T-helper 17 cell (primary cell): ENCODE data around the gene SYNGR3. TPM values are rescaled to one million over a fixed set of nuclear protein-coding genes. Genes with fewer than 3 reads are reported as not detected.

ENCODE experiments used
- ATAC-seq: fragments of 150-1000 bp; cut with Tn5 transposase; 2 replicates; pipeline ENCODE4 v1.10.0; 2021; ENCODE audit warnings: mild to moderate bottlenecking, moderate library complexity
- DNase-seq, 3 donors: peaks; one replicate each; pipeline versions ENCODE4 v3.0.0 to v3.0.0-alpha.2; 2020 to 2021
- H3K9me3 ChIP-seq: one replicate; pipeline ENCODE4 v1.7.0; 2013; ENCODE audit warnings: low read length, mild to moderate bottlenecking; ENCODE audit not compliant: control insufficient read depth, poor library complexity, severe bottlenecking
- H3K27ac Mint-ChIP-seq: one replicate; pipeline ENCODE4 v1.8.0; 2022; ENCODE audit warnings: mild to moderate bottlenecking, moderate library complexity, mixed read lengths
- H3K27me3 Mint-ChIP-seq: one replicate; pipeline ENCODE4 v1.8.0; 2022; ENCODE audit warnings: mixed read lengths
- H3K36me3 Mint-ChIP-seq: one replicate; pipeline ENCODE4 v1.8.0; 2022; ENCODE audit warnings: low read depth, mixed read lengths
- H3K4me1 Mint-ChIP-seq: one replicate; pipeline ENCODE4 v1.8.0; 2022; ENCODE audit warnings: mild to moderate bottlenecking, mixed read lengths
- H3K4me3 Mint-ChIP-seq: one replicate; pipeline ENCODE4 v1.8.0; 2022; ENCODE audit warnings: mild to moderate bottlenecking, moderate library complexity, mixed read lengths
- total RNA-seq, 4 donors: library from RNA in 2 of 4; stranded (reverse) in 2 of 4; gene quantifications; one replicate each; pipeline ENCODE4 v1.2.3 and lab custom pipeline; 2022 to 2026

The SYNGR3 gene
- total RNA-seq, 2 donors from 2014 or later = 7.3 to 8.1 TPM

GRCh38 chr16:1976951-1977874 is 12.6 kb upstream of the SYNGR3 start:
- Mint-ChIP-seq H3K4me1 (peaks cover 9% of the 10 kb centered on the region), H3K27ac (no peak overlapping the region), H3K36me3 (peaks cover 5% of the 10 kb centered on the region), H3K4me3 (no peak overlapping the region), H3K27me3 (peaks cover 14% of the 10 kb centered on the region)
- DNase-seq (no peak), ATAC-seq (no peak)
- no peaks in the 10 kb centered on the region for H3K9me3 ChIP-seq

GRCh38 chr16:1977875-1978268 is 11.9 kb upstream of the SYNGR3 start:
- DNase-seq (no peak), ATAC-seq (no peak)
- Mint-ChIP-seq H3K4me1 (peaks cover 6% of the 10 kb centered on the region), H3K4me3 (no peak overlapping the region), H3K27me3 (peaks cover 14% of the 10 kb centered on the region), H3K36me3 (peaks cover 5% of the 10 kb centered on the region), H3K27ac (no peak overlapping the region)
- no peaks in the 10 kb centered on the region for H3K9me3 ChIP-seq

GRCh38 chr16:1978476-1979120 is 11.2 kb upstream of the SYNGR3 start:
- Mint-ChIP-seq H3K36me3 (peaks cover 5% of the 10 kb centered on the region), H3K27ac (no peak overlapping the region), H3K4me1 (peaks cover 4% of the 10 kb centered on the region), H3K4me3 (no peak overlapping the region), H3K27me3 (peaks cover 18% of the 10 kb centered on the region)
- H3K9me3 ChIP-seq = no peaks in the 10 kb centered on the region
- DNase-seq (no peak), ATAC-seq (no peak)

GRCh38 chr16:1979271-1980029 is 10.3 kb upstream of the SYNGR3 start:
- peak overlapping the region; percentile 57 for H3K4me3 Mint-ChIP-seq
- H3K36me3 Mint-ChIP-seq = peaks cover 5% of the 10 kb centered on the region
- DNase-seq (no peak), ATAC-seq (peak; percentile 41)
- peaks cover 18% of the 10 kb centered on the region for H3K27me3 Mint-ChIP-seq
- H3K9me3 ChIP-seq = no peaks in the 10 kb centered on the region
- no peak overlapping the region for H3K27ac Mint-ChIP-seq
- peaks cover 4% of the 10 kb centered on the region for H3K4me1 Mint-ChIP-seq

- H3K4me3 Mint-ChIP-seq = no peak overlapping the region
- ATAC-seq (no peak), DNase-seq (no peak)
- peaks cover 5% of the 10 kb centered on the region for H3K36me3 Mint-ChIP-seq
- peaks cover 7% of the 10 kb centered on the region for H3K4me1 Mint-ChIP-seq
- H3K27me3 Mint-ChIP-seq = peaks cover 18% of the 10 kb centered on the region
- no peaks in the 10 kb centered on the region for H3K9me3 ChIP-seq
- no peak overlapping the region for H3K27ac Mint-ChIP-seq
These were observed 9.6 kb upstream of the SYNGR3 start for GRCh38 chr16:1980030-1980769.

GRCh38 chr16:1980770-1981087 is 9.0 kb upstream of the SYNGR3 start:
- DNase-seq (no peak), ATAC-seq (no peak)
- Mint-ChIP-seq H3K4me1 (peaks cover 7% of the 10 kb centered on the region), H3K4me3 (no peak overlapping the region), H3K36me3 (peaks cover 5% of the 10 kb centered on the region), H3K27me3 (peaks cover 18% of the 10 kb centered on the region), H3K27ac (no peak overlapping the region)
- H3K9me3 ChIP-seq = no peaks in the 10 kb centered on the region

GRCh38 chr16:1981398-1981836 is 8.4 kb upstream of the SYNGR3 start, which contains the start of gene NOXO1:
Gene NOXO1, minus strand, starts transcription at chr16:1981469. Its CDS starts 290 bp downstream, at chr16:1981179.
- no peak for DNase-seq
- peak; percentile 21 for ATAC-seq
- Mint-ChIP-seq H3K36me3 (no peaks in the 10 kb centered on the region), H3K27me3 (peaks cover 18% of the 10 kb centered on the region), H3K4me1 (peaks cover 7% of the 10 kb centered on the region), H3K4me3 (no peak within 1 kb of the TSS), H3K27ac (no peak within 1 kb of the TSS)
- H3K9me3 ChIP-seq = no peaks in the 10 kb centered on the region

- no peak overlapping the region for H3K4me3 Mint-ChIP-seq
- no peaks in the 10 kb centered on the region for H3K9me3 ChIP-seq
- no peak for ATAC-seq
- H3K36me3 Mint-ChIP-seq = no peaks in the 10 kb centered on the region
- peaks cover 12% of the 10 kb centered on the region for H3K4me1 Mint-ChIP-seq
- peaks cover 18% of the 10 kb centered on the region for H3K27me3 Mint-ChIP-seq
- no peak for DNase-seq
- no peak overlapping the region for H3K27ac Mint-ChIP-seq
These were observed 7.7 kb upstream of the SYNGR3 start for GRCh38 chr16:1982013-1982433.

- Mint-ChIP-seq H3K27ac (no peak overlapping the region), H3K4me3 (peak overlapping the region; percentile 87), H3K4me1 (peaks cover 12% of the 10 kb centered on the region), H3K27me3 (peaks cover 18% of the 10 kb centered on the region), H3K36me3 (no peaks in the 10 kb centered on the region)
- ATAC-seq = no peak
- no peaks in the 10 kb centered on the region for H3K9me3 ChIP-seq
- no peak for DNase-seq
These were observed 6.7 kb upstream of the SYNGR3 start for GRCh38 chr16:1982991-1983543.

- DNase-seq (peak; percentile 39 to 55 (median 51)), ATAC-seq (peak; percentile 69)
- H3K27ac Mint-ChIP-seq = peak within 1 kb of the TSS; percentile 41
- H3K36me3 Mint-ChIP-seq = no peaks in the 10 kb centered on the region
- peaks cover 20% of the 10 kb centered on the region for H3K27me3 Mint-ChIP-seq
- H3K9me3 ChIP-seq = no peaks in the 10 kb centered on the region
- H3K4me3 Mint-ChIP-seq = peak within 1 kb of the TSS; percentile 87
- peaks cover 12% of the 10 kb centered on the region for H3K4me1 Mint-ChIP-seq
These were observed 6.0 kb upstream of the SYNGR3 start, which contains the start of gene GFER for GRCh38 chr16:1983544-1984346. Gene GFER, plus strand, starts transcription at chr16:1984193. Its CDS starts 26 bp downstream, at chr16:1984219.

- no peak for DNase-seq
- peak; percentile 47 for ATAC-seq
- peak overlapping the region; percentile 87 for H3K4me3 Mint-ChIP-seq
These were observed 5.2 kb upstream of the SYNGR3 start for GRCh38 chr16:1984347-1985225.

More at GRCh38 chr16:1984347-1985225, 5.2 kb upstream of the SYNGR3 start:
- no peaks in the 10 kb centered on the region for H3K36me3 Mint-ChIP-seq
- no peaks in the 10 kb centered on the region for H3K9me3 ChIP-seq
- peak overlapping the region; percentile 41 for H3K27ac Mint-ChIP-seq
- peaks cover 14% of the 10 kb centered on the region for H3K4me1 Mint-ChIP-seq
- H3K27me3 Mint-ChIP-seq = peaks cover 23% of the 10 kb centered on the region
